HEK293T (cell line): ENCODE data around the gene CCDC146.

Experiments
- BHLHE40 ChIP-seq: fragments of 450-650 bp; IDR thresholded peaks from 2 replicates; pipeline ENCODE4 v1.6.1; 2016; ENCODE audit warnings: mild to moderate bottlenecking, moderate library complexity, borderline replicate concordance
- FOXA1 ChIP-seq: fragments of 450-650 bp; IDR thresholded peaks from 2 replicates; pipeline ENCODE4 v1.6.1; 2016; ENCODE audit warnings: mild to moderate bottlenecking
- FOXK2 ChIP-seq: fragments of 450-650 bp; IDR thresholded peaks from 2 replicates; pipeline ENCODE4 v1.6.1; 2016; ENCODE audit warnings: mild to moderate bottlenecking
- FOXM1 ChIP-seq: fragments of 450-650 bp; IDR thresholded peaks from 2 replicates; pipeline ENCODE4 v1.6.1; 2017; ENCODE audit warnings: mild to moderate bottlenecking, borderline replicate concordance
- LEF1 ChIP-seq: fragments of 450-650 bp; IDR thresholded peaks from 2 replicates; pipeline ENCODE4 v1.6.1; 2017; ENCODE audit warnings: mild to moderate bottlenecking, borderline replicate concordance
- PKNOX1 ChIP-seq: fragments of 450-650 bp; IDR thresholded peaks from 2 replicates; pipeline ENCODE4 v1.6.1; 2016
- SP1 ChIP-seq: fragments of 450-650 bp; IDR thresholded peaks from 2 replicates; pipeline ENCODE4 v1.6.1; 2017
- TARDBP ChIP-seq: fragments of 450-650 bp; IDR thresholded peaks from 2 replicates; pipeline ENCODE4 v1.6.1; 2016

- TF ChIP-seq SP1 (no peak), FOXK2 (no peak), PKNOX1 (no peak), BHLHE40 (no peak), TARDBP (no peak), FOXM1 (no peak), LEF1 (no peak), FOXA1 (no peak)
These were observed 93.9 kb downstream of the CCDC146 start for GRCh38 chr7:77216181-77216845.
